Thoracic aorta (tissue), 2 donors: ENCODE measurements around the gene ZBTB17. TPM values are rescaled to one million over a fixed set of nuclear protein-coding genes. Genes with fewer than 3 reads are reported as not detected.

Source experiments
- ATAC-seq: fragments of 150-250 bp; one replicate; pipeline ENCODE4 v1.8.0; 2017; ENCODE audit warnings: low read depth; ENCODE audit not compliant: insufficient number of reproducible peaks, low FRiP score
- DNase-seq: peaks from one replicate; pipeline ENCODE4 v3.0.0-alpha.2; 2020; ENCODE audit warnings: low spot score
- H3K27ac ChIP-seq, 2 donors: fragments of 200-600 bp; sonication (generic); 1 replicate in 1 of 2; 2 replicates in 1 of 2; pipeline ENCODE4 v1.5.1; 2016; ENCODE audit warnings: mild to moderate bottlenecking in 2 of 2, moderate library complexity in 2 of 2
- H3K27me3 ChIP-seq: fragments of 200-600 bp; sonication (generic); replicated peaks from 2 replicates; pipeline ENCODE4 v1.6.0; 2016; ENCODE audit warnings: mild to moderate bottlenecking; ENCODE audit not compliant: insufficient read depth
- H3K36me3 ChIP-seq: fragments of 200-600 bp; sonication (generic); one replicate; pipeline ENCODE4 v1.5.1; 2016
- H3K4me1 ChIP-seq, 2 donors: fragments of 200-600 bp; sonication (generic); 1 replicate in 1 of 2; 2 replicates in 1 of 2; pipeline versions ENCODE4 v1.5.1 to v1.6.0; 2016; ENCODE audit warnings: low read depth in 2 of 2, mild to moderate bottlenecking in 1 of 2; ENCODE audit not compliant: control insufficient read depth in 1 of 2
- H3K4me3 ChIP-seq: fragments of 200-600 bp; sonication (generic); 2 replicates; pipeline ENCODE4 v1.5.1; 2016; ENCODE audit warnings: mild to moderate bottlenecking
- H3K9me3 ChIP-seq: fragments of 200-600 bp; sonication (generic); 2 replicates; pipeline ENCODE4 v1.5.1; 2016
- total RNA-seq, 2 donors: library from RNA; depleted of rRNA; stranded (reverse); fragments of >200 nt; gene quantifications; one replicate each; pipeline versions ENCODE4 v1.1.0 to v1.2.3, GENCODE V29; 2016
- TF ChIP-seq, protein P1 (sequence below): fragments of 200-600 bp; sonication (generic); IDR thresholded peaks from one replicate; pipeline ENCODE4 v1.5.1; 2019; ENCODE audit warnings: antibody characterized with exemption

The ZBTB17 gene
- total RNA-seq, 2 donors from 2014 or later, result 42.9 to 46.5 TPM

DNA sequence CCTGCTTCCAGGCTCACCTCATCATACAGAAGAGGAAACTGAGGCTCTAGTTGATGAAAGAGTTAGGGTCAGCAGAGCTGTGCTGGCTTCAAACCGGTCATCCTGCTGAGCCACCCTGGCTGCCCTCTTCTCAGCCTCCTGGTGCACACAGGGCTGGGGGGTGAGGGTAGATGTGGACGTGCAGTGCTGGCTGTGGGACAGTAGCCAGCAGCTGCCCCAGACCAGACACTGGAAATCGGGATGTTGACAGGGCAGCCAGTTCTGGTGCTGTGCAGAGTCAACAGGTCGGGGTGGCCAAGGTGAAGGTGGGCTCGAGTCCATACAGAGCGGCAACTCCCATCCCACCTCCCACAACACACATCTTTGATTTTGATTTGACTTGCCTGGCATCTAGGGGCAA lies 44.4 kb upstream of the ZBTB17 start:
- Histone ChIP-seq H3K4me1 (peaks cover 20 to 45% of the 10 kb centered on the region in 2 donors), H3K9me3 (no peaks in the 10 kb centered on the region), H3K4me3 (no peak overlapping the region), H3K27ac (peak overlapping the region; percentile 97 to 100), H3K36me3 (peaks cover 4% of the 10 kb centered on the region), H3K27me3 (no peaks in the 10 kb centered on the region)
- ATAC-seq (no peak), DNase-seq (no peak)
- TF ChIP-seq, protein P1, sequence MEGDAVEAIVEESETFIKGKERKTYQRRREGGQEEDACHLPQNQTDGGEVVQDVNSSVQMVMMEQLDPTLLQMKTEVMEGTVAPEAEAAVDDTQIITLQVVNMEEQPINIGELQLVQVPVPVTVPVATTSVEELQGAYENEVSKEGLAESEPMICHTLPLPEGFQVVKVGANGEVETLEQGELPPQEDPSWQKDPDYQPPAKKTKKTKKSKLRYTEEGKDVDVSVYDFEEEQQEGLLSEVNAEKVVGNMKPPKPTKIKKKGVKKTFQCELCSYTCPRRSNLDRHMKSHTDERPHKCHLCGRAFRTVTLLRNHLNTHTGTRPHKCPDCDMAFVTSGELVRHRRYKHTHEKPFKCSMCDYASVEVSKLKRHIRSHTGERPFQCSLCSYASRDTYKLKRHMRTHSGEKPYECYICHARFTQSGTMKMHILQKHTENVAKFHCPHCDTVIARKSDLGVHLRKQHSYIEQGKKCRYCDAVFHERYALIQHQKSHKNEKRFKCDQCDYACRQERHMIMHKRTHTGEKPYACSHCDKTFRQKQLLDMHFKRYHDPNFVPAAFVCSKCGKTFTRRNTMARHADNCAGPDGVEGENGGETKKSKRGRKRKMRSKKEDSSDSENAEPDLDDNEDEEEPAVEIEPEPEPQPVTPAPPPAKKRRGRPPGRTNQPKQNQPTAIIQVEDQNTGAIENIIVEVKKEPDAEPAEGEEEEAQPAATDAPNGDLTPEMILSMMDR, result no peak

DNA sequence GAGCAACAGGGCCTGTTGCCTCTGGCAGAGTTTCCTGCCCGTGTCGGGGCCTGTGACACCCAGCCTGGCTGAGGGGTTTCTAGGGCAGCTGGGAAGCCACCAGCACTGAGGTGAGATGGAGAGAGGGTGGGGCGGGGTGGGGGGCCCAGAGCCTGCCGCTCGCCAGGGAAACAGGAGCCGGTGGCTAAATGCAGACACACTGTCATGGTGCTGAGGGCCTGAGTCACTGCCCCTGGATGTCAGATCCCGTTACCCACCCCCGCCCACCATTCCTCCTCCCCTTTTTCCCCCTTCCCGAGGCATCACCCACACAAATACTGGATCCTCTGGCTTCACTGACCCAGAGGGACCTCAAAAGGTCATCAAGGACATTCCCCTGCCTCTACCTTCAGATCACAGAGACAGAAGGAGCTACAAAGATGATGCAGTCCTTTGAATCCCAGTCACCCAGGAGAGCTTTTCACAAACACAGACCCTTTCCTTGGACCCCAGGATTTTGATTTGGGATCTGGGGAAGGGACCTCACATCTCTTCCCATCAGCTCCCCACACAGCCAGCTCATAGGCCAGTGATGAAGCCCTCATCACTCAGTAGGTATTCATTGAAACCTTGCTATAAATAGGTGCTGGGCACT lies 43.9 kb upstream of the ZBTB17 start:
- H3K4me1 ChIP-seq, result peaks cover 25 to 51% of the 10 kb centered on the region in 2 donors
- peaks cover 8% of the 10 kb centered on the region for H3K36me3 ChIP-seq
- ATAC-seq (peak; percentile 35), DNase-seq (peak; percentile 56)
- no peaks in the 10 kb centered on the region for H3K27me3 ChIP-seq
- H3K27ac ChIP-seq, result peak overlapping the region; percentile 97 to 100
- peak overlapping the region; percentile 83 for H3K4me3 ChIP-seq
- TF ChIP-seq, protein P1, result no peak
- H3K9me3 ChIP-seq, result no peaks in the 10 kb centered on the region

DNA sequence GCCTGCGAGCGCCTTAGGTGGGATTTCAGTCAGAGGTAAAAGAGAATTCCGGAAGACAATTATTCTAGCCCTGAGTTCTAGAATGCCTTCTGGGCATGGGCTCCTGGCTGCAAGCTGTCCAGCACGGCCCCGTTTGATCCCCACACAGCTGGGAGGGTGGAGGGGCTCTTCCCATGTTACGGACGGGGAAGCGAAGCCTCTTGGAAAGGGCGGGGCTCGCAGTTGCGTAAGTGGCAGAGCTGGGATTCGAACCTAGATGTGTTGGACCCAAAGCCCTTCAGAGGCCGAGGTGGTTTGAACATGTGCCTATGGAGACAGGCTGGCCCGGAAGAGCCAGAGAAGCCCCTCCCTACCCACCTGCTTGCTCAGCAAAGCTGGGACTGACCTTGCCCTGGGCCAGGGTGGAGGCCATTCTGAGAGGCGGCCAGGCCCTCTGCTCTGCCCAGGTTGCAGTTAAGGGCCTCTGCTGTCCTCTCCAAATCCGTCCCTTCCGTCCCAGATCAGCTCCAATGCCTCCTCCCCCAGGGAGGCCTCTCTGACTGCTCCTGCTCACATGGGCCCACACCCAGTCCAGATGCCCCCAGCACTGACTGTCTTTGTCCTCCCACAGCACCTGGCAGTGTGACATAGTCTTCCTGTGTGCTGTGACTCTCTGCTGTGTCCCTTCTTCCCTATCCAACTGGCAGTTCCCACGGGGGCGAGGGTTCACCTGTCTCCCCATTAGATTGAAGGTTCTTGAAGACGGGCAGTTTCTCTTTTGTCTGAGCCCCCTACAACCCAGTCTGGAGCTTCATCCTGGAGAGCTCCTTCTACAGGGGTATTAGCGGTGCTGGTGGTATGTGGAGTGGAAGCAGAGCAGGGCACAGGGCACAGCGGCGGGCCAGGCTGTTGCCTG lies 43.1 kb upstream of the ZBTB17 start:
- Histone ChIP-seq H3K4me1 (peaks cover 33 to 58% of the 10 kb centered on the region in 2 donors), H3K27me3 (no peaks in the 10 kb centered on the region), H3K27ac (peak overlapping the region; percentile 97 to 100), H3K4me3 (peak overlapping the region; percentile 83), H3K36me3 (peaks cover 8% of the 10 kb centered on the region), H3K9me3 (no peaks in the 10 kb centered on the region)
- DNase-seq, result no peak
- peak; percentile 3 for ATAC-seq
- TF ChIP-seq, protein P1, result no peak

DNA sequence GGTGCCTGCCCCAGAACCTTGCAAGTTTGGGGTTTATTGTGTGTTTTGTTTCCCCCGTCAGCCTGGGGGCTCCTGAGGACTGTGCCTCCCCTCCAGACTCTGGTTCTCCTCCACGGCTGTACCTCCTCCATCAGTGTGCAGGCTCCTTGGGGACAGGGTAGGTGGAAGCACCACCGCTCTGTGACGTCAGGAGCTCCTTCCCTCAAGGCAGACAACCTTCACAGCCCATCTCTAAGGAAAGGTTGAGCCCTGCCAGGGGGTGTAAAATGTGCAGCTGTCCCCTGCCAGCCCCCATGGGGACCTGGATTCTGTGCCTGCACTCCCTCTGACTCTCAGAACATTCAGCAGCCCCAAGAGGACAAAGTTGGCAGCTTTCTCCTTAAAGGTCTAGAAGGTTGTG lies 42.4 kb upstream of the ZBTB17 start:
- TF ChIP-seq, protein P1, result no peak
- Histone ChIP-seq H3K9me3 (no peaks in the 10 kb centered on the region), H3K27ac (peak overlapping the region; percentile 97 to 100), H3K27me3 (no peaks in the 10 kb centered on the region), H3K4me3 (peak overlapping the region; percentile 83), H3K36me3 (peaks cover 8% of the 10 kb centered on the region), H3K4me1 (peaks cover 40 to 65% of the 10 kb centered on the region in 2 donors)
- DNase-seq, result no peak
- ATAC-seq, result no peak
